Liver (tissue), 9 donors: ENCODE data around the gene NUDT4. TPM values are rescaled to one million over a fixed set of nuclear protein-coding genes. Genes with fewer than 3 reads are reported as not detected.

ENCODE experiments used
- DNase-seq: peaks from one replicate; pipeline ENCODE4 v3.0.0-alpha.2; 2017; ENCODE audit warnings: low spot score
- H3K27ac ChIP-seq, 2 donors: one replicate each; pipeline ENCODE4 v1.7.0; 2013; ENCODE audit warnings: inconsistent platforms in 2 of 2, low read length in 2 of 2, control low read depth in 1 of 2, low read depth in 1 of 2, mild to moderate bottlenecking in 1 of 2
- H3K27me3 ChIP-seq, 4 donors: one replicate each; pipeline versions ENCODE4 v1.6.1 to v1.7.0; 2013; ENCODE audit warnings: low read length in 3 of 4, inconsistent platforms in 1 of 4, mild to moderate bottlenecking in 1 of 4, moderate library complexity in 1 of 4; ENCODE audit not compliant: control insufficient read depth in 4 of 4, insufficient read depth in 4 of 4
- H3K36me3 ChIP-seq, 4 donors: one replicate each; pipeline versions ENCODE4 v1.6.1 to v1.7.0; 2013; ENCODE audit warnings: low read length in 3 of 4, mild to moderate bottlenecking in 3 of 4, low read depth in 1 of 4, moderate library complexity in 1 of 4; ENCODE audit not compliant: control insufficient read depth in 4 of 4, insufficient read depth in 3 of 4
- H3K4me1 ChIP-seq, 4 donors: one replicate each; pipeline versions ENCODE4 v1.6.1 to v1.7.0; 2013; ENCODE audit warnings: low read length in 3 of 4, mild to moderate bottlenecking in 3 of 4, moderate library complexity in 1 of 4; ENCODE audit not compliant: control insufficient read depth in 4 of 4, insufficient read depth in 4 of 4
- H3K4me3 ChIP-seq, 3 donors: one replicate each; pipeline versions ENCODE4 v1.6.1 to v1.7.0; 2013; ENCODE audit warnings: low read length in 3 of 3, control low read depth in 1 of 3, low read depth in 1 of 3, mild to moderate bottlenecking in 1 of 3
- H3K9ac ChIP-seq, 2 donors: one replicate each; pipeline ENCODE4 v1.7.0; 2013; ENCODE audit warnings: low read length in 2 of 2, mild to moderate bottlenecking in 2 of 2, moderate library complexity in 2 of 2, control low read depth in 1 of 2, low read depth in 1 of 2
- H3K9me3 ChIP-seq, 4 donors: one replicate each; pipeline versions ENCODE4 v1.6.1 to v1.7.0; 2013; ENCODE audit warnings: low read length in 3 of 4; ENCODE audit not compliant: control insufficient read depth in 4 of 4
- ATF3 ChIP-seq: IDR thresholded peaks from 2 replicates; pipeline ENCODE4 v1.6.1; 2016; ENCODE audit warnings: antibody characterized with exemption
- FOXA1 ChIP-seq: IDR thresholded peaks from 2 replicates; pipeline ENCODE4 v1.6.1; 2016; ENCODE audit warnings: antibody characterized with exemption
- FOXA2 ChIP-seq: IDR thresholded peaks from 2 replicates; pipeline ENCODE4 v1.6.1; 2016; ENCODE audit warnings: antibody characterized with exemption
- HNF4A ChIP-seq, 2 donors: conservative IDR thresholded peaks; 2 replicates each; pipeline ENCODE4 v1.6.1; 2016; ENCODE audit warnings: antibody characterized with exemption in 2 of 2, mild to moderate bottlenecking in 2 of 2
- HNF4G ChIP-seq: IDR thresholded peaks from 2 replicates; pipeline ENCODE4 v1.6.1; 2016; ENCODE audit warnings: antibody characterized with exemption
- JUND ChIP-seq, 2 donors: IDR thresholded peaks; 2 replicates each; pipeline ENCODE4 v1.6.1; 2016; ENCODE audit warnings: antibody characterized with exemption in 2 of 2
- NR2F2 ChIP-seq: IDR thresholded peaks from 2 replicates; pipeline ENCODE4 v1.6.1; 2016; ENCODE audit warnings: antibody characterized with exemption
- REST ChIP-seq: IDR thresholded peaks from 2 replicates; pipeline ENCODE4 v1.6.1; 2016; ENCODE audit warnings: antibody characterized with exemption, mild to moderate bottlenecking
- RXRA ChIP-seq, 2 donors: IDR thresholded peaks; 2 replicates each; pipeline ENCODE4 v1.6.1; 2017 to 2018; ENCODE audit warnings: antibody characterized with exemption in 2 of 2, mild to moderate bottlenecking in 1 of 2
- TAF1 ChIP-seq: conservative IDR thresholded peaks from 2 replicates; pipeline ENCODE4 v1.6.1; 2016; ENCODE audit warnings: antibody characterized with exemption, mild to moderate bottlenecking
- YY1 ChIP-seq: IDR thresholded peaks from 2 replicates; pipeline ENCODE4 v1.6.1; 2016; ENCODE audit warnings: antibody characterized with exemption, mild to moderate bottlenecking
- ZBTB33 ChIP-seq: IDR thresholded peaks from 2 replicates; pipeline ENCODE4 v1.6.1; 2016; ENCODE audit warnings: antibody characterized with exemption
- WGBS: extraction: QIAGEN DNeasy Blood & Tissue Kit; methylation state at CpG from one replicate; pipeline ENCODE4 v1.1.7; 2013; 5-methylcytosine and 5-hydroxymethylcytosine counted together
- polyA plus RNA-seq, 2 donors: library from polyadenylated mRNA; stranded (reverse) in 1 of 2; unstranded in 1 of 2; fragments of 200-250 nt in 1 of 2; fragments of >200 nt in 1 of 2; fragmentation: Nextera tagmentation in 1 of 2; extraction: Ambion mirVana in 1 of 2; gene quantifications; one replicate each; pipeline versions ENCODE4 v1.2.1 to v1.2.3, GENCODE V29; 2013 to 2015
- total RNA-seq, 2 donors: library from RNA; depleted of rRNA; stranded (reverse); fragments of >200 nt; gene quantifications; one replicate each; pipeline ENCODE4 v1.2.3, GENCODE V29; 2014
- TF ChIP-seq, protein P1 (sequence below): IDR thresholded peaks from 2 replicates; pipeline ENCODE4 v1.6.1; 2016; ENCODE audit warnings: antibody characterized with exemption
- TF ChIP-seq, protein P2 (sequence below): fragments of 150-350 bp; IDR thresholded peaks from 2 replicates; pipeline ENCODE4 v1.5.1; 2017; ENCODE audit warnings: improper control_type of control experiment, low read depth, low read length; ENCODE audit not compliant: missing input control
- donor health status: healthy.
- donor health status: healthy.
- donor health status: healthy.
- donor health status: healthy.
- donor health status: healthy.

The NUDT4 gene
- total and polyA plus RNA-seq, 4 donors: 8.9 to 141 (median 11.9) TPM

DNA sequence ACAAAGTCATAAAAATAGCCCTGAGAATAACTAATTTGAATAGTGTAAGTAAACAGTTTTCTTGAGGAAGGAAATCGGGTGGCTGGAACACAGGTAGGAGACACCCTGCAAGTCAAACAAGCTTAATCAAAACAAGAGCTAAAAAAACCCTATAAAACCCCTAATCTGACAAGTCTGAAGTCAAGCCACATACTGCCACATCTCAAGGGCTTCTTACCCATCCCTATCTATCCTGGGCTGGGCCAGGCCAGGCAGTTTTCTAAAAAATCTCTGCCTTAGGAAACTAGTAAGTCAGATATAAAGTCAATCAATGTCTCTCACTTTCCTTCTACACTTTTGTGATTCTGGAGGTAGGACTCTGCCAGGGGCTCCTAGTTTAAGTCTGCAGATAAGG, 48.7 kb downstream of the NUDT4 start:
- H3K9me3 ChIP-seq: no peaks in the 10 kb centered on the region
- WGBS: 71% methylated on average over 1 of the region's 1 CpG
- no peak overlapping the region for H3K4me3 ChIP-seq
- DNase-seq: no peak
- H3K36me3 ChIP-seq: peaks cover 0 to 1% (median 0%) of the 10 kb centered on the region in 4 donors
- H3K27ac ChIP-seq: no peak overlapping the region
- no peak overlapping the region for H3K9ac ChIP-seq
- TF ChIP-seq JUND (IDR thresholded peaks at IDR 0.05) (no peak), ATF3 (no peak), REST (no peak), ZBTB33 (no peak), FOXA1 (no peak), RXRA (IDR thresholded peaks at IDR 0.05) (no peak), YY1 (no peak), NR2F2 (no peak)
- TF ChIP-seq, protein P1, sequence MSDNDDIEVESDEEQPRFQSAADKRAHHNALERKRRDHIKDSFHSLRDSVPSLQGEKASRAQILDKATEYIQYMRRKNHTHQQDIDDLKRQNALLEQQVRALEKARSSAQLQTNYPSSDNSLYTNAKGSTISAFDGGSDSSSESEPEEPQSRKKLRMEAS: no peak
- H3K27me3 ChIP-seq: no peaks in the 10 kb centered on the region
- H3K4me1 ChIP-seq: peaks cover 0 to 13% (median 4%) of the 10 kb centered on the region in 4 donors

- no peak for DNase-seq
- Histone ChIP-seq H3K36me3 (peaks cover 0 to 1% (median 0%) of the 10 kb centered on the region in 4 donors), H3K27ac (no peak overlapping the region), H3K27me3 (no peaks in the 10 kb centered on the region), H3K9ac (no peak overlapping the region), H3K4me3 (no peak overlapping the region), H3K9me3 (no peaks in the 10 kb centered on the region), H3K4me1 (peaks cover 0 to 13% (median 4%) of the 10 kb centered on the region in 4 donors)
- 84% methylated on average over 5 of the region's 5 CpGs for WGBS
- TF ChIP-seq HNF4G (no peak), FOXA2 (no peak), FOXA1 (no peak), YY1 (no peak), RXRA (IDR thresholded peaks at IDR 0.05) (no peak), TAF1 (no peak), HNF4A (conservative IDR thresholded peaks at IDR 0.05) (no peak)
- TF ChIP-seq, protein P2, sequence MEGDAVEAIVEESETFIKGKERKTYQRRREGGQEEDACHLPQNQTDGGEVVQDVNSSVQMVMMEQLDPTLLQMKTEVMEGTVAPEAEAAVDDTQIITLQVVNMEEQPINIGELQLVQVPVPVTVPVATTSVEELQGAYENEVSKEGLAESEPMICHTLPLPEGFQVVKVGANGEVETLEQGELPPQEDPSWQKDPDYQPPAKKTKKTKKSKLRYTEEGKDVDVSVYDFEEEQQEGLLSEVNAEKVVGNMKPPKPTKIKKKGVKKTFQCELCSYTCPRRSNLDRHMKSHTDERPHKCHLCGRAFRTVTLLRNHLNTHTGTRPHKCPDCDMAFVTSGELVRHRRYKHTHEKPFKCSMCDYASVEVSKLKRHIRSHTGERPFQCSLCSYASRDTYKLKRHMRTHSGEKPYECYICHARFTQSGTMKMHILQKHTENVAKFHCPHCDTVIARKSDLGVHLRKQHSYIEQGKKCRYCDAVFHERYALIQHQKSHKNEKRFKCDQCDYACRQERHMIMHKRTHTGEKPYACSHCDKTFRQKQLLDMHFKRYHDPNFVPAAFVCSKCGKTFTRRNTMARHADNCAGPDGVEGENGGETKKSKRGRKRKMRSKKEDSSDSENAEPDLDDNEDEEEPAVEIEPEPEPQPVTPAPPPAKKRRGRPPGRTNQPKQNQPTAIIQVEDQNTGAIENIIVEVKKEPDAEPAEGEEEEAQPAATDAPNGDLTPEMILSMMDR: no peak
- TF ChIP-seq, protein P1: no peak
These were observed 50.2 kb downstream of the NUDT4 start for GRCh38 chr12:93427779-93428564.
